GM12891 (cell line): ENCODE results near the gene GLYR1.

Experiments used
- DNase-seq: peaks from one replicate; pipeline ENCODE4 v3.0.0; 2011; ENCODE audit warnings: low spot score; ENCODE audit not compliant: insufficient read length
- FAIRE-seq: peaks from 2 replicates; lab custom pipeline; 2011; peaks lifted over from hg19 to GRCh38; lab: Jason Lieb, UNC
- PAX5 ChIP-seq: IDR thresholded peaks from 2 replicates; pipeline ENCODE4 v1.6.1; 2011; ENCODE audit warnings: low read length, moderate library complexity, mild to moderate bottlenecking; ENCODE audit not compliant: insufficient read depth, severe bottlenecking
- POLR2A ChIP-seq: IDR thresholded peaks from 2 replicates; pipeline ENCODE4 v1.6.1; 2011; ENCODE audit warnings: low read depth, low read length, control low read depth
- POLR2AphosphoS5 ChIP-seq: IDR thresholded peaks from 2 replicates; pipeline ENCODE4 v1.6.1; 2011; ENCODE audit warnings: low read depth, low read length, control low read depth
- POU2F2 ChIP-seq: IDR thresholded peaks from 2 replicates; pipeline ENCODE4 v1.6.1; 2011; ENCODE audit warnings: low read depth, mild to moderate bottlenecking, control low read depth, low read length, moderate library complexity
- SPI1 ChIP-seq: IDR thresholded peaks from 2 replicates; pipeline ENCODE4 v1.6.1; 2011; ENCODE audit warnings: low read depth, low read length, control low read depth
- TAF1 ChIP-seq: IDR thresholded peaks from 2 replicates; pipeline ENCODE4 v1.6.1; 2011; ENCODE audit warnings: low read depth, low read length, control low read depth

The GLYR1 gene

DNA sequence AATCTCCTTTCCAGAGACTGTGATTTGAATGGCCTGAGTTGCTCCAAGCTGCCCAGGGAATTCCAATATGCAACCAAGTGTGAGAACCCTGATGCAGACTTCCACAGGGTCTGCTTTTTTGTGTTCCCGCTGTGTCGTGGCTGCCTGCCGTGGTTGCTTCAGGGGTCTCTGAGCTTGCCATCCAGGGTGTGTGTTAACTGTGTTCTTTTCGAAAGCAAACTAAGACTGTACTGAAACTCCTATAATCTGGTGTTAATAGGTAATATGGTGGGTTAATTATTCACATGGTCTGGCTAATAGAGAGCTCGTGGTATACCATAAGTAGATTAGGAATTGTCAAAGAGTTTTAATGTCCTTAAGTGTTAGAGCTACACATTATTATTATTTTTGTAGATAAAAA lies 20.9 kb upstream of the GLYR1 start:
- FAIRE-seq = no peak
- no peak for DNase-seq
- TF ChIP-seq PAX5 = no peak
- TF ChIP-seq POLR2A = no peak
- TF ChIP-seq SPI1 = no peak
- no peak for TF ChIP-seq TAF1
- TF ChIP-seq POLR2AphosphoS5 = no peak
- no peak for TF ChIP-seq POU2F2

DNA sequence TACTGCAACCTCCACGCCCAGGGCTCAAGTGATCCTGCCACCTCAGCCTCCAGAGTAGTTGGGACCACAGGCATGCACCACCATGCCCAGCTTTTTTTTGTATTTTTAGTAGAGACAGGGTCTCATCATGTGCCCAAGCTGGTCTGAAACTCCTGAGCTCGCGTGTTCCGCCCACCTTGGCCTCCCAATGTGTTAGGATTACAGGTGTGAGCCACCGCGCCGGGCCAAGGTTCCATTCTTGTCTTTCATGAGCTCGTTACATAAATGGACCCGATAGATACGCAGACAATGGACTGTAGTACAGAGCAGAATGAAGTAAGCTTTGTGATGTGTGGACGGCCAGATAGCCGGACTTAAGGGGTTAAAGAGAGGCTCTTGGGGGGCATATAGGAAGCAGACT lies 19.5 kb upstream of the GLYR1 start:
- FAIRE-seq (no peak), DNase-seq (no peak)
- TF ChIP-seq TAF1 (no peak), PAX5 (no peak), SPI1 (no peak), POLR2AphosphoS5 (no peak), POU2F2 (no peak), POLR2A (no peak)

DNA sequence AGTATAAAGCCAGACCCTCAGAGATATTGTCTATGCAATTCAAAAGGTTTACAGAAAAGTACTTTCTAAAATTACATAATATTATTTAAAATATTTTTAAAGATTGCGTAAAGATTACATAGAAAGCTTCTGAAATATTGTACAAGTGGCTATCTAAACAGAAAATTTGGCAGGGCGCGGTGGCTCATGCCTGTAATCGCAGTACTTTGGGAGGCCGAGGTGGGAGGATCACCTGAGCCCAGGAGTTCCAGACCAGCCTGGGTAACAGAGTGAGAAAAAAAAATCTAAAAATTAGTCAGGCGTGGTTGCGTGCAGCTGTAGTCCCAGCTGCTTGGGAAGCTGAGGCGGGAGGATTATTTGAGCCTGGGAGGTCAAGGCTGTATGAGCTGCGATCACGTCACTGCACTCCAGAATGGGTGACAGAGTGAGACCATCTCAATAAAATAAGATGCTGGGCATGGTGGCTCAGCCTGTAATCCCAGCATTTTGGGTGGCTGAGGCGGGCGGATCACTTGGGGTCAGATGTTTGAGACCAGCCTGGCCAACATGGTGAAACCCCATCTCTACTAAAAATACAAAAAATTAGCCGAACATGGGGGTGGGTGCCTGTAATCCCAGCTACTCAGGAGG lies 18.3 kb upstream of the GLYR1 start:
- no peak for TF ChIP-seq SPI1
- TF ChIP-seq POLR2A = no peak
- TF ChIP-seq POU2F2 = no peak
- no peak for TF ChIP-seq PAX5
- TF ChIP-seq POLR2AphosphoS5 = no peak
- TF ChIP-seq TAF1 = no peak
- DNase-seq (no peak), FAIRE-seq (no peak)

DNA sequence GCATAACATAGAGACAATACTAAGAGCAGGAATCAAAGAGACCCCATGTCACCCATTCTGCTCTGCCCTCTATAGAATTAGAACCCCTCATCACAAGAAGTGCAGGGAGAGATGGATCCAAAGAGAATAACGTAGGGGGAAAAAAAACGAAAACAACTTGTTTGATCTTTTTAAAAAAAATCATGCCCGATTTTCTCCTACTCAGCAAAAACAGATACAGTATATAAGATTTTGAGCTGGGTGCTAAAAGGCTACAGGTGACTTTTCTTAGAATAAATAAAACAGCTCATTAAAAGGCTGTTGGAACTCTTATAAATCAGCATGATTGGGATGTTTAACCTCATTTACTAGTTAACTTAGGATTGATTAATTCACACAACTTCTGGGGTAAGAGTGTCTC lies 17.6 kb upstream of the GLYR1 start:
- no peak for TF ChIP-seq POLR2A
- no peak for TF ChIP-seq POLR2AphosphoS5
- no peak for TF ChIP-seq POU2F2
- no peak for TF ChIP-seq SPI1
- TF ChIP-seq TAF1 = no peak
- TF ChIP-seq PAX5 = no peak
- no peak for FAIRE-seq
- no peak for DNase-seq

DNA sequence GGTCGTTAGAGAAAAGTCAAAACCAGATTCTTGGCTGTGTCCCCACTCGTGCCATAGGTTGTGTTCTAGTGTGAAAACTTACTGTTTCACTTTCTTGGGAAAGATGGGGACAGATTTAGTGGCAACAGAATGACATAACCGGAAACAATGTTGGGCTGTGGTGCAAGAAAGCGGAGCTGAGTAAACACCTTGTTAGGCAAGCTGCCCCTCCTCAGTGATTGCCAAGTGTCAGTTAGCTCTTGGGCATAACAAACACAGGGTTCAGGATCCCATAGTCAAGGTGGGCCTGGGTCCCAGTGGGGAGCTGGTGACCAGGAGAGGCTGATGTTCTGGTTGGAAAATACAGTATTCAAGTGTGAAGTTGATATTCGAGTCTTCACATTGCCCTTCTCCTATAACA lies 15.6 kb upstream of the GLYR1 start:
- no peak for DNase-seq
- TF ChIP-seq POLR2AphosphoS5 (no peak), SPI1 (no peak), POU2F2 (no peak), POLR2A (no peak), TAF1 (no peak), PAX5 (no peak)
- no peak for FAIRE-seq

DNA sequence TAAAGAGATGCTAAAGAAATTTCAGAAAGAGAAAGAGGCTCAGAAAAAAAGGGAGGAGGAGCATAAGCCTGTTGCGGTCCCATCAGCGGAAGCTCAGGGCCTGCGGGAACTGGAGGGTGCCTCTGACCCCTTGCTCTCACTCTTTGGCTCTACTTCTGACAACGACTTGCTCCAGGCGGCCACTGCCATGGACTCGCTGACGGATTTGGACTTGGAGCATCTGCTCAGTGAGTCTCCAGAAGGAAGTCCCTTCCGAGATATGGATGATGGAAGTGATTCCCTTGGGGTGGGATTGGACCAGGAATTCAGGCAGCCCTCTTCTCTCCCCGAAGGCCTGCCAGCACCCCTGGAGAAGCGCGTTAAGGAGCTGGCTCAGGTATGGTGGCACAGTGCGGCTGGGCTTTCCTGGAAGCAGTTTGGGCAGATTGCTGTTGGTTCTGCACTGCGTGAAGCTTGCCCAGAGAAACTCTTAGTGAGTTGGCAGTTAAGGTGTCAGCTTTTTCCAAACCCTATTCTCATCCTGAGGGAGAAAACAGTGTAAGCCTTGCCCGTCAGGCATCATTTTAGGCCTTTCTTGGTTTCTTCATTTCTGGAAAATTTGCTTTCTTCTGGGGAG lies 13.7 kb upstream of the GLYR1 start:
- FAIRE-seq = no peak
- TF ChIP-seq POLR2A (no peak), POU2F2 (no peak), SPI1 (no peak), TAF1 (no peak), PAX5 (no peak), POLR2AphosphoS5 (no peak)
- DNase-seq = no peak

DNA sequence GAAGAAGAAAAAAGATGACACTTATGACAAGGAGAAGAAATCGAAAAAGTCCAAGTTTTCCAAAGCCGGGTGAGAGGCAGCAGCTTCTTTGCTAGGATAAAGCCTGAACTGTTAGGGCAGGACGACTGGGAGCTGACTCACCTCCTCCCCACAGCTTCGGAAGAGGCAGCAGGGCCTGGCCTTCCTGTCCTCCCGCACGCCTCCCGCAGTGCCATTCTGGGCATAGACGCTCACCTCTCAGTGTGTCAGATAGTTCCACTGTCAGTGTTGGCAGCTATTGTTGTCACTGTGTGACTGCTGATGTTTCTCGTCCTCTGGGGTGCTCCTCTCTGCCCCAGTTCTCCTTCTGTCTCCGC lies 12.8 kb upstream of the GLYR1 start:
- no peak for TF ChIP-seq SPI1
- no peak for TF ChIP-seq POLR2AphosphoS5
- no peak for TF ChIP-seq POLR2A
- TF ChIP-seq PAX5 = no peak
- TF ChIP-seq POU2F2 = no peak
- no peak for TF ChIP-seq TAF1
- DNase-seq = no peak
- FAIRE-seq = no peak

DNA sequence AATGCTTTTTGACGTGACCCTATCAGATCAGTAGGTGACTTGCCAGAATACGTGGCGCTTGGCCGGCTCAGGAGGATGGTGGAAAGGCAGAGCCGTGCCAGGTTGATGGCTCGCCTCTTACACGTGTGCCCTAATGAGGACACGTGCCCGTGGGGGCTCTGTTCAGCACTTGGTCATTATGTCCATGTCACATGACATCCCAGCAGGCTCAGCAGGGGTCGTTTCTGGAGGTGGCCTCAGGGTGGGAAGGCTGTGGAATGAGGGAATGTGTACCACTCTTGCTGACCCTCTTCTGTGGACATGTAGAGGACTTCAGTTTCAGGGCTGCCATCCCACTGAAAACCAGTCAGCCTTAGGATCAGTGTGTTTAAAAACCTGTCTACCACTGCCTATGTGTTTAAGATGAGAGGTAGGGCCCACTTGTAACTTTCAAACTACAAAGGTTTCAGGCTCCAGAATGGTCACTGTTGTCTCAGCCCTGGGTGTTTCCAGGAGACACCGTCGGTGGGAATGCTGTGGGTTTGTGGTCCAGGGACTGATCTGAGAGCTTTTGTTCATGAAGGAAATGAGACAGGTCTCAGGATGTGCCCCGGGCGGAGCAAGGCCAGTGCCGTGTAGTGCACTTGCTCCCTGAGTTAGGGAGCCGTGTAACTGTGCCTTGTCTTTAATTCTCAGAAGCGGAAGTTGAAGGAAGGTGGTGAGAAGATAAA lies 12.3 kb upstream of the GLYR1 start:
- TF ChIP-seq TAF1 (no peak), PAX5 (no peak), POU2F2 (no peak), POLR2AphosphoS5 (no peak)
- no peak for FAIRE-seq
- DNase-seq = no peak

DNA sequence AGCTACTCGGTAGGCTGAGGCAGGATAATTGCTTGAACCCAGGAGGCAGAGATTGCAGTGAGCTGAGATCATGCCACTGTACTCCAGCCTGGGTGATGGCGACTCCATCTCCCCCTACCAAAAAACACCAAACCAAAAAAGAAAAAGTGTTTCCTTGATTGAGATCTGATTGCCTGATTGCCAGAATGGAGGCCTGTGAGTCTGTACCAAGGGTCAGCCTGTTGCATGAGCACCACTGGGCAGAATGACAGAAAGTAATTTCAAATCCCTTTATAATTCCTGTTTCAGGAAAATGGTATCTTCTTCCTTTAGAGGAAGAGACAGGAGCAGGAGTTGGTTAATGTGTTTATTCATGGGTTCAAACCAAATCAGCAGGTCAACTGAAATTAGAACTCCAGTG lies 8.7 kb upstream of the GLYR1 start:
- DNase-seq = no peak
- TF ChIP-seq POU2F2 = no peak
- TF ChIP-seq SPI1 = no peak
- no peak for TF ChIP-seq TAF1
- no peak for TF ChIP-seq PAX5
- TF ChIP-seq POLR2A = no peak
- TF ChIP-seq POLR2AphosphoS5 = no peak
- no peak for FAIRE-seq
